K562 (cell line): ENCODE data around the gene USP15. TPM values are rescaled to one million over a fixed set of nuclear protein-coding genes. Genes with fewer than 3 reads are reported as not detected.

Experiments used
- ATAC-seq: fragments of 200-7000 bp; cut with Tn5 transposase; 3 replicates; pipeline ENCODE4 v1.9.1; 2020; ENCODE audit warnings: moderate library complexity
- BruUV-seq: library from RNA; stranded (reverse); fragments of 400-500 nt; replicated peaks from 2 replicates; lab custom pipeline; 2021; lab: Mats Ljungman, UMichigan
- CTCF ChIA-PET: fragments of 300-600 bp; formaldehyde crosslinking; extraction: SDS; loops from one replicate; lab custom pipeline; 2021; ENCODE audit warnings: low intra/inter-chr PET ratio; lab: Yijun Ruan, JAX
- POLR2A ChIA-PET: fragments of 300-600, 350-650 bp; sonication (Branson Sonifier 250); formaldehyde crosslinking; extraction: SDS; loops from one replicate; lab custom pipeline; 2021; ENCODE audit warnings: antibody characterized with exemption, inconsistent platforms; lab: Yijun Ruan, JAX
- DNase-seq, 4 experiments: peaks; one replicate each; pipeline versions ENCODE4 v3.0.0 to v3.0.0-alpha.2; 2011 to 2018; ENCODE audit warnings: low spot score in 3 of 4, mixed read lengths in 3 of 4; ENCODE audit errors: extremely low read depth in 1 of 4
- FAIRE-seq: peaks from 2 replicates; lab custom pipeline; 2011; peaks lifted over from hg19 to GRCh38; lab: Jason Lieb, UNC
- H2AFZ ChIP-seq: 2 replicates; pipeline ENCODE4 v1.6.0; 2011; ENCODE audit warnings: low read depth, low read length, control low read depth, inconsistent platforms
- H3K27ac ChIP-seq: fragments of 200-600 bp; 3 replicates; pipeline ENCODE4 v1.8.0; 2011; ENCODE audit warnings: low read depth, mild to moderate bottlenecking, control low read depth, inconsistent platforms, low read length, moderate library complexity, mixed read lengths; ENCODE audit errors: extremely low read depth
- H3K27me3 ChIP-seq, 2 experiments: fragments of 300-600 bp in 1 of 2; 2 replicates in 1 of 2; 3 replicates in 1 of 2; pipeline versions ENCODE4 v1.6.0 to v1.8.0; 2011; ENCODE audit warnings: inconsistent platforms in 2 of 2, low read length in 2 of 2, mild to moderate bottlenecking in 1 of 2, mixed read lengths in 1 of 2, moderate library complexity in 1 of 2; ENCODE audit not compliant: control insufficient read depth in 2 of 2, insufficient read depth in 2 of 2
- H3K36me3 ChIP-seq: fragments of 300-600 bp; 3 replicates; pipeline ENCODE4 v1.8.0; 2011; ENCODE audit warnings: mild to moderate bottlenecking, low read length, inconsistent platforms; ENCODE audit not compliant: control insufficient read depth, insufficient read depth
- H3K4me1 ChIP-seq, 2 experiments: fragments of 200-600 bp in 1 of 2; replicated peaks in 1 of 2; 2 replicates in 1 of 2; 3 replicates in 1 of 2; pipeline versions ENCODE4 v1.5.1 to v1.8.0; 2011; ENCODE audit warnings: inconsistent platforms in 2 of 2, low read length in 2 of 2, mild to moderate bottlenecking in 1 of 2, mixed read lengths in 1 of 2, moderate library complexity in 1 of 2; ENCODE audit not compliant: control insufficient read depth in 2 of 2, insufficient read depth in 2 of 2
- H3K4me2 ChIP-seq: 2 replicates; pipeline ENCODE4 v1.6.1; 2011; ENCODE audit warnings: low read length, control low read depth, inconsistent platforms, mixed read lengths; ENCODE audit not compliant: insufficient read depth
- H3K4me3 ChIP-seq: fragments of 200-600 bp; sonication (generic), shearing (Covaris generic); 2 replicates; pipeline ENCODE4 v1.5.1; 2016; ENCODE audit warnings: control low read depth, inconsistent platforms
- H3K79me2 ChIP-seq: fragments of 200-600 bp; 3 replicates; pipeline ENCODE4 v1.8.0; 2011; ENCODE audit warnings: low read length, inconsistent platforms; ENCODE audit not compliant: control insufficient read depth, insufficient read depth
- H3K9ac ChIP-seq, 2 experiments: 2 replicates each; pipeline versions ENCODE4 v1.6.0 to v1.6.1; 2011; ENCODE audit warnings: low read depth in 2 of 2, low read length in 2 of 2, control low read depth in 1 of 2, inconsistent platforms in 1 of 2, mild to moderate bottlenecking in 1 of 2, mixed read lengths in 1 of 2; ENCODE audit not compliant: insufficient read depth in 1 of 2
- H3K9me1 ChIP-seq: one replicate; pipeline ENCODE4 v1.6.0; 2011; ENCODE audit warnings: inconsistent platforms, mild to moderate bottlenecking, low read length, moderate library complexity; ENCODE audit not compliant: control insufficient read depth, insufficient read depth
- H3K9me3 ChIP-seq: replicated peaks from 2 replicates; pipeline ENCODE4 v1.5.1; 2011; ENCODE audit warnings: low read depth, low read length, inconsistent platforms; ENCODE audit not compliant: control insufficient read depth, insufficient read depth
- H4K20me1 ChIP-seq: replicated peaks from 2 replicates; pipeline ENCODE4 v1.6.1; 2011; ENCODE audit warnings: low read length, inconsistent platforms, mixed read lengths; ENCODE audit not compliant: control insufficient read depth, insufficient read depth
- BCL6 ChIP-seq: fragments of 250-450 bp; sonication (Bioruptor Pico); IDR thresholded peaks from 2 replicates; pipeline ENCODE4 v1.4.0; 2020
- BHLHE40 ChIP-seq: IDR thresholded peaks from 2 replicates; pipeline ENCODE4 v1.6.1; 2011; ENCODE audit warnings: low read length, improper control_type of control experiment
- CBFA2T3 ChIP-seq: fragments of 450-650 bp; IDR thresholded peaks from 2 replicates; pipeline ENCODE4 v1.6.1; 2017
- COPS2 ChIP-seq: fragments of 450-650 bp; conservative IDR thresholded peaks from 2 replicates; pipeline ENCODE4 v1.6.1; 2016; ENCODE audit warnings: mild to moderate bottlenecking, moderate library complexity
- DNMT1 ChIP-seq: fragments of 450-650 bp; IDR thresholded peaks from 2 replicates; pipeline ENCODE4 v1.6.1; 2016; ENCODE audit warnings: antibody characterized with exemption, mild to moderate bottlenecking
- ERF ChIP-seq: fragments of 450-650 bp; formaldehyde crosslinking; IDR thresholded peaks from 2 replicates; pipeline ENCODE4 v1.4.0; 2020; ENCODE audit warnings: mild to moderate bottlenecking, mixed read lengths
- KDM1A ChIP-seq, 2 experiments: fragments of 450-650 bp; IDR thresholded peaks; 2 replicates each; pipeline ENCODE4 v1.6.1; 2016; ENCODE audit warnings: mild to moderate bottlenecking in 2 of 2
- LEF1 ChIP-seq: fragments of 450-650 bp; IDR thresholded peaks from 2 replicates; pipeline ENCODE4 v1.6.1; 2016; ENCODE audit warnings: mild to moderate bottlenecking
- POLR2H ChIP-seq: IDR thresholded peaks from 2 replicates; pipeline ENCODE4 v1.6.1; 2016; ENCODE audit warnings: missing genetic modification characterization, low read depth, mild to moderate bottlenecking, control low read depth, missing compliant biosample characterization, moderate library complexity
- PPARD ChIP-seq: fragments of 250-450 bp; sonication (Bioruptor Pico); IDR thresholded peaks from 2 replicates; pipeline ENCODE4 v1.8.0; 2022; ENCODE audit warnings: inconsistent platforms, mild to moderate bottlenecking, moderate library complexity
- PTBP1 ChIP-seq: fragments of 200-400 bp; formaldehyde crosslinking; IDR thresholded peaks from 2 replicates; pipeline ENCODE4 v1.6.1; 2017; ENCODE audit warnings: low read depth, low read length
- TSC22D4 ChIP-seq: fragments of 450-650 bp; IDR thresholded peaks from 2 replicates; pipeline ENCODE4 v1.6.1; 2016; ENCODE audit warnings: missing genetic modification characterization, missing biosample characterization, control low read depth
- WHSC1 ChIP-seq: IDR thresholded peaks from one replicate; pipeline ENCODE4 v1.6.1; 2012; ENCODE audit warnings: low read length, control low read depth, inconsistent platforms
- ZNF197 ChIP-seq: fragments of 200-800 bp; sonication (Bioruptor generic); IDR thresholded peaks from 2 replicates; pipeline ENCODE4 v1.6.1; 2016; ENCODE audit warnings: low read depth, missing genetic modification characterization, missing compliant biosample characterization
- ZNF586 ChIP-seq: fragments of 450-650 bp; formaldehyde crosslinking; conservative IDR thresholded peaks from 2 replicates; pipeline ENCODE4 v1.4.0; 2020; ENCODE audit warnings: mild to moderate bottlenecking, moderate library complexity
- WGBS: fragments of 100-300 bp; shearing (Covaris generic); methylation state at CpG from one replicate; pipeline ENCODE4 v1.1.6; 2016; ENCODE audit warnings: low coverage, mixed read lengths; ENCODE audit not compliant: insufficient coverage; ENCODE audit errors: missing lambda C conversion rate; 5-methylcytosine and 5-hydroxymethylcytosine counted together
- in situ Hi-C: fragments of 300-500 bp; cut with MboI; formaldehyde crosslinking; loops from 4 replicates; pipeline ENCODE4 v1.15.0; 2018; ENCODE audit warnings: inconsistent platforms, mixed read lengths
- intact Hi-C: fragments of 100-400 bp; cut with micrococcal nuclease; formaldehyde crosslinking; loops from 2 replicates; pipeline ENCODE4 v1.14.2; 2022
- polyA plus RNA-seq, 8 experiments: library from polyadenylated mRNA; depleted of rRNA in 4 of 8; stranded (reverse) in 5 of 8; unstranded in 3 of 8; fragments of >200 nt; fragmentation: Nextera tagmentation in 2 of 8; fragmentation: Illumina TruSeq in 1 of 8; extraction: Ambion mirVana in 2 of 8; extraction: Trizol in 1 of 8; gene quantifications; 2 replicates each; pipeline versions ENCODE4 v1.2.1 to v1.2.3, GENCODE V29; 2011 to 2014; ENCODE audit warnings: inconsistent platforms in 1 of 8, missing spikeins in 1 of 8
- total RNA-seq, 7 experiments: library from RNA; depleted of rRNA in 6 of 7; stranded (reverse); fragments of >200 nt in 6 of 7; fragmentation: Illumina TruSeq in 2 of 7; extraction: Trizol in 2 of 7; gene quantifications; 2 replicates each; pipeline versions ENCODE4 v1.2.1 to v1.2.3, GENCODE V29; 2011 to 2021; ENCODE audit warnings: low replicate concordance in 1 of 7
- TF ChIP-seq, protein P1 (sequence below): fragments of 450-650 bp; IDR thresholded peaks from one replicate; pipeline ENCODE4 v1.6.1; 2018; ENCODE audit warnings: mild to moderate bottlenecking, moderate library complexity; ENCODE audit not compliant: partially characterized antibody
- TF ChIP-seq, protein P2 (sequence below): fragments of 150-350 bp; conservative IDR thresholded peaks from 2 replicates; pipeline ENCODE4 v1.6.1; 2014; ENCODE audit warnings: low read length

USP15 gene
- total and polyA plus RNA-seq, 9 of the 15 experiments (the other 6 are each of a cell fraction or from before 2014, with no cell fraction given) = 140 to 272 (median 182) TPM

DNA sequence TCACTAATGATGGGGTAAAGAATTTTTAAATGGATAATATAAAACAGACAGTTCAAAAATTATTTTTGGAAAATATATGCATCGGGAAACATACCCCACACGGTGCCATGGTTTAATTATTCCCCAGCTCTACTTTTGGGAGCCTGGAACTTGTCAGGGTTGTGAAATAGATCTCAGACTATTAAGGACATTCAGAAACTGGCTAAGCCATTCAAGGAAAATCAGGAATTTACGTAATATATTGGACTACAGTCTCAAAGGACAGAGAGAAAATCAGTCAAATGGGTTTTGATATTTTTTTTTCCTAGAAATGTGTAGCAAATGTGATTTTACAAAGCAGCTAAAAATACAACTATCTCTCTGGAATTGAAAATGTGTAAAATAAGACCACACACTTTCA lies 148.9 kb downstream of the USP15 start:
- no peaks in the 10 kb centered on the region for H3K9me1 ChIP-seq
- H3K27me3 ChIP-seq = no peaks in the 10 kb centered on the region
- no peaks in the 10 kb centered on the region for H4K20me1 ChIP-seq
- no peaks in the 10 kb centered on the region for H3K4me1 ChIP-seq
- WGBS = 87% methylated on average over 3 of the region's 3 CpGs
- no peaks in the 10 kb centered on the region for H3K9me3 ChIP-seq
- no peak overlapping the region for H2AFZ ChIP-seq
- intact Hi-C loops = no loop called here
- ATAC-seq = no peak
- H3K9ac ChIP-seq = no peak overlapping the region
- H3K4me2 ChIP-seq = no peak overlapping the region
- H3K27ac ChIP-seq = no peak overlapping the region
- no peaks in the 10 kb centered on the region for H3K79me2 ChIP-seq
- no peak for FAIRE-seq
- peaks cover 45% of the 10 kb centered on the region; the same call in 2 of the 3 replicates for H3K36me3 ChIP-seq
- CTCF ChIA-PET = no interaction called here
- BruUV-seq = no TSS peak
- in situ Hi-C loops = no loop called here
- POLR2A ChIA-PET = interaction anchor here (0.9 to 1.8 kb wide), 2 partner anchors 11 to 26 kb away, joined by 3 to 4 read pairs; no protein-coding TSS in a partner anchor
- DNase-seq = no peak
- no peak overlapping the region for H3K4me3 ChIP-seq
- TF ChIP-seq, protein P1, sequence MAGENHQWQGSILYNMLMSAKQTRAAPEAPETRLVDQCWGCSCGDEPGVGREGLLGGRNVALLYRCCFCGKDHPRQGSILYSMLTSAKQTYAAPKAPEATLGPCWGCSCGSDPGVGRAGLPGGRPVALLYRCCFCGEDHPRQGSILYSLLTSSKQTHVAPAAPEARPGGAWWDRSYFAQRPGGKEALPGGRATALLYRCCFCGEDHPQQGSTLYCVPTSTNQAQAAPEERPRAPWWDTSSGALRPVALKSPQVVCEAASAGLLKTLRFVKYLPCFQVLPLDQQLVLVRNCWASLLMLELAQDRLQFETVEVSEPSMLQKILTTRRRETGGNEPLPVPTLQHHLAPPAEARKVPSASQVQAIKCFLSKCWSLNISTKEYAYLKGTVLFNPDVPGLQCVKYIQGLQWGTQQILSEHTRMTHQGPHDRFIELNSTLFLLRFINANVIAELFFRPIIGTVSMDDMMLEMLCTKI = no peak
- no peak for TF ChIP-seq DNMT1
- no peak for TF ChIP-seq KDM1A (IDR thresholded peaks at IDR 0.05)
- TF ChIP-seq BHLHE40 = no peak
- TF ChIP-seq PPARD (CRISPR knock-in tag) = no peak
- TF ChIP-seq COPS2 = no peak
- no peak for TF ChIP-seq POLR2H (tag)
- no peak for TF ChIP-seq PTBP1
- TF ChIP-seq, protein P2, sequence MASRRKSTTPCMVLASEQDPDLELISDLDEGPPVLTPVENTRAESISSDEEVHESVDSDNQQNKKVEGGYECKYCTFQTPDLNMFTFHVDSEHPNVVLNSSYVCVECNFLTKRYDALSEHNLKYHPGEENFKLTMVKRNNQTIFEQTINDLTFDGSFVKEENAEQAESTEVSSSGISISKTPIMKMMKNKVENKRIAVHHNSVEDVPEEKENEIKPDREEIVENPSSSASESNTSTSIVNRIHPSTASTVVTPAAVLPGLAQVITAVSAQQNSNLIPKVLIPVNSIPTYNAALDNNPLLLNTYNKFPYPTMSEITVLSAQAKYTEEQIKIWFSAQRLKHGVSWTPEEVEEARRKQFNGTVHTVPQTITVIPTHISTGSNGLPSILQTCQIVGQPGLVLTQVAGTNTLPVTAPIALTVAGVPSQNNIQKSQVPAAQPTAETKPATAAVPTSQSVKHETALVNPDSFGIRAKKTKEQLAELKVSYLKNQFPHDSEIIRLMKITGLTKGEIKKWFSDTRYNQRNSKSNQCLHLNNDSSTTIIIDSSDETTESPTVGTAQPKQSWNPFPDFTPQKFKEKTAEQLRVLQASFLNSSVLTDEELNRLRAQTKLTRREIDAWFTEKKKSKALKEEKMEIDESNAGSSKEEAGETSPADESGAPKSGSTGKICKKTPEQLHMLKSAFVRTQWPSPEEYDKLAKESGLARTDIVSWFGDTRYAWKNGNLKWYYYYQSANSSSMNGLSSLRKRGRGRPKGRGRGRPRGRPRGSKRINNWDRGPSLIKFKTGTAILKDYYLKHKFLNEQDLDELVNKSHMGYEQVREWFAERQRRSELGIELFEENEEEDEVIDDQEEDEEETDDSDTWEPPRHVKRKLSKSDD = no peak
- TF ChIP-seq WHSC1 = no peak
- TF ChIP-seq ZNF586 (CRISPR knock-in tag) = no peak
- TF ChIP-seq LEF1 = no peak
- no peak for TF ChIP-seq CBFA2T3
- TF ChIP-seq ERF (CRISPR knock-in tag) = no peak
- no peak for TF ChIP-seq BCL6 (CRISPR knock-in tag)
- no peak for TF ChIP-seq ZNF197 (CRISPR knock-in tag)
- TF ChIP-seq TSC22D4 (tag) = no peak
